Hepatocyte (in vitro differentiated cells): ENCODE results near the gene TNS4. TPM values are rescaled to one million over a fixed set of nuclear protein-coding genes. Genes with fewer than 3 reads are reported as not detected.
A peak's percentile ranks its signal among the peaks of the same experiment; 100 is the strongest.

Experiments used
- DNase-seq: peaks from one replicate; pipeline ENCODE4 v3.0.0-alpha.2; 2016; ENCODE audit warnings: low spot score
- H2AFZ ChIP-seq: fragments of 200-600 bp; sonication (generic); 2 replicates; pipeline ENCODE4 v1.6.0; 2016; ENCODE audit warnings: antibody characterized with exemption, mild to moderate bottlenecking
- H3K27ac ChIP-seq: fragments of 200-600 bp; sonication (generic); 2 replicates; pipeline ENCODE4 v1.5.1; 2016; ENCODE audit warnings: mild to moderate bottlenecking
- H3K27me3 ChIP-seq: fragments of 200-600 bp; sonication (generic); 2 replicates; pipeline ENCODE4 v1.6.1; 2016
- H3K36me3 ChIP-seq: fragments of 200-600 bp; sonication (generic); replicated peaks from 2 replicates; pipeline ENCODE4 v1.5.1; 2016; ENCODE audit warnings: low read depth; ENCODE audit not compliant: insufficient read depth
- H3K4me1 ChIP-seq: fragments of 200-600 bp; sonication (generic); 2 replicates; pipeline ENCODE4 v1.5.1; 2016; ENCODE audit warnings: mild to moderate bottlenecking, moderate library complexity; ENCODE audit not compliant: insufficient read depth
- H3K4me2 ChIP-seq: fragments of 200-600 bp; sonication (generic); 2 replicates; pipeline ENCODE4 v1.6.0; 2016
- H3K4me3 ChIP-seq: fragments of 200-600 bp; sonication (generic); 2 replicates; pipeline ENCODE4 v1.5.1; 2016; ENCODE audit warnings: mild to moderate bottlenecking
- H3K79me2 ChIP-seq: fragments of 200-600 bp; sonication (generic); 2 replicates; pipeline ENCODE4 v1.6.0; 2017; ENCODE audit warnings: mild to moderate bottlenecking
- H3K9me2 ChIP-seq: fragments of 200-600 bp; sonication (generic); replicated peaks from 2 replicates; pipeline ENCODE4 v1.6.0; 2017; ENCODE audit warnings: mild to moderate bottlenecking; ENCODE audit not compliant: insufficient read depth
- H3K9me3 ChIP-seq: fragments of 200-600 bp; sonication (generic); 2 replicates; pipeline ENCODE4 v1.5.1; 2016; ENCODE audit warnings: low read depth, mild to moderate bottlenecking
- H4K20me1 ChIP-seq: fragments of 200-600 bp; sonication (generic); 2 replicates; pipeline ENCODE4 v1.6.0; 2016; ENCODE audit warnings: mild to moderate bottlenecking; ENCODE audit not compliant: insufficient read depth, poor library complexity, severe bottlenecking
- CTCF ChIP-seq: fragments of 200-600 bp; sonication (generic); IDR thresholded peaks from 2 replicates; pipeline ENCODE4 v1.5.1; 2016; ENCODE audit warnings: antibody characterized with exemption, mild to moderate bottlenecking; ENCODE audit not compliant: poor library complexity
- EZH2 ChIP-seq: fragments of 200-600 bp; sonication (generic); IDR thresholded peaks from 2 replicates; pipeline ENCODE4 v1.6.1; 2016; ENCODE audit warnings: antibody characterized with exemption, mild to moderate bottlenecking, borderline replicate concordance
- EZH2phosphoT487 ChIP-seq: fragments of 200-600 bp; sonication (generic); IDR thresholded peaks from one replicate; pipeline ENCODE4 v1.6.1; 2018; ENCODE audit warnings: antibody characterized with exemption, mild to moderate bottlenecking, low read depth, moderate library complexity; ENCODE audit not compliant: unreplicated experiment, severe bottlenecking
- WGBS: methylation state at CpG from one replicate; pipeline ENCODE4 v1.1.6; 2016; ENCODE audit warnings: low lambda C conversion rate; ENCODE audit errors: missing lambda C conversion rate; 5-methylcytosine and 5-hydroxymethylcytosine counted together
- polyA plus RNA-seq: library from polyadenylated mRNA; unstranded; fragments of >200 nt; fragmentation: Nextera tagmentation; extraction: Ambion mirVana; gene quantifications from 2 replicates; pipeline ENCODE4 v1.2.1, GENCODE V29; 2016
- total RNA-seq: library from RNA; depleted of rRNA; stranded (reverse); fragments of >200 nt; gene quantifications from 2 replicates; pipeline ENCODE4 v1.2.3, GENCODE V29; 2014

Gene TNS4
- total and polyA plus RNA-seq, 2 experiments from 2014 or later, result 0.07 TPM; not detected in 1

- H3K9me2 ChIP-seq, result no peaks in the 10 kb centered on the region
- no peak for DNase-seq
- no peak for TF ChIP-seq EZH2phosphoT487
- TF ChIP-seq CTCF, result no peak
- no peak for TF ChIP-seq EZH2
- no peak overlapping the region for H3K4me3 ChIP-seq
- H3K79me2 ChIP-seq, result no peaks in the 10 kb centered on the region
- H2AFZ ChIP-seq, result no peak overlapping the region
- H3K36me3 ChIP-seq, result no peaks in the 10 kb centered on the region
- H3K27me3 ChIP-seq, result no peaks in the 10 kb centered on the region
- no peaks in the 10 kb centered on the region for H3K9me3 ChIP-seq
- no peak overlapping the region for H3K27ac ChIP-seq
- no peaks in the 10 kb centered on the region for H4K20me1 ChIP-seq
- peaks cover 28% of the 10 kb centered on the region for H3K4me1 ChIP-seq
- WGBS, result 83% methylated on average over 7 of the region's 7 CpGs
- H3K4me2 ChIP-seq, result no peak overlapping the region
These were observed 13.9 kb downstream of the TNS4 start for GRCh38 chr17:40487371-40488020.

- Histone ChIP-seq H3K4me1 (peaks cover 28% of the 10 kb centered on the region), H3K9me2 (no peaks in the 10 kb centered on the region), H3K27ac (peak overlapping the region; percentile 73), H3K36me3 (no peaks in the 10 kb centered on the region), H3K27me3 (no peaks in the 10 kb centered on the region), H3K4me2 (no peak overlapping the region), H4K20me1 (no peaks in the 10 kb centered on the region), H3K9me3 (no peaks in the 10 kb centered on the region), H3K79me2 (no peaks in the 10 kb centered on the region), H2AFZ (no peak overlapping the region), H3K4me3 (no peak overlapping the region)
- DNase-seq, result no peak
- TF ChIP-seq EZH2phosphoT487 (no peak), EZH2 (no peak), CTCF (no peak)
- WGBS, result 83% methylated on average over 12 of the region's 12 CpGs
These were observed 14.7 kb downstream of the TNS4 start for GRCh38 chr17:40486522-40487370.

- H3K9me3 ChIP-seq, result no peaks in the 10 kb centered on the region
- peak; percentile 76 for DNase-seq
- peak overlapping the region; percentile 73 for H3K27ac ChIP-seq
- no peaks in the 10 kb centered on the region for H3K9me2 ChIP-seq
- no peaks in the 10 kb centered on the region for H4K20me1 ChIP-seq
- peak overlapping the region; percentile 33 for H3K4me2 ChIP-seq
- H3K36me3 ChIP-seq, result no peaks in the 10 kb centered on the region
- no peak overlapping the region for H3K4me3 ChIP-seq
- TF ChIP-seq EZH2phosphoT487 (no peak), CTCF (no peak), EZH2 (no peak)
- no peaks in the 10 kb centered on the region for H3K79me2 ChIP-seq
- 47% methylated on average over 15 of the region's 17 CpGs for WGBS
- no peaks in the 10 kb centered on the region for H3K27me3 ChIP-seq
- no peak overlapping the region for H2AFZ ChIP-seq
- peaks cover 28% of the 10 kb centered on the region for H3K4me1 ChIP-seq
These were observed 15.4 kb downstream of the TNS4 start for GRCh38 chr17:40485851-40486521.
